ENCODE data around the gene ADAM12. TPM values are rescaled to one million over a fixed set of nuclear protein-coding genes. Genes with fewer than 3 reads are reported as not detected.

Gene ADAM12
- total and polyA plus RNA-seq, 7 donors: under 0.01 to 0.82 (median 0.46) TPM; not detected in 1

DNA sequence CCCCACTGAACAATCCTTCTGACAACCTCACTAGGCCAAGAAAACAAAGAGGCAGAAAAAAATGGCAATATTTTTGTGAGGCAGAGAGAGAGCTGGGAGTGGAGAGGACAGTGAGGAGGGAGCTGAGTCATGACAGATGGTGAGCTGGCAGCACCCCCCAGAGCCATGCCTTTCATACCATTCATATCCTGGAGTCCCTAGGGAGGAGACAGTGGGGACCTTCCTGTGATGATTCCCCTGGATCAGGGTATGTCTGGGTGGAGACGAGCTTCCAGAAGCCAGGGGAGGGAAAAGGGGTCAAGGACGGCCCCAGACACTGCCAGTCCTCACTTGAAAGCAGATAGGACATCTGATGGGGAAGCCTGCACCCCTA is 160.5 kb downstream of the ADAM12 start:
- 72 to 76% methylated on average over 2 of the region's 2 CpGs for WGBS, 2 donors
- DNase-seq: no peak
- no peaks in the 10 kb centered on the region for H3K36me3 ChIP-seq

DNA sequence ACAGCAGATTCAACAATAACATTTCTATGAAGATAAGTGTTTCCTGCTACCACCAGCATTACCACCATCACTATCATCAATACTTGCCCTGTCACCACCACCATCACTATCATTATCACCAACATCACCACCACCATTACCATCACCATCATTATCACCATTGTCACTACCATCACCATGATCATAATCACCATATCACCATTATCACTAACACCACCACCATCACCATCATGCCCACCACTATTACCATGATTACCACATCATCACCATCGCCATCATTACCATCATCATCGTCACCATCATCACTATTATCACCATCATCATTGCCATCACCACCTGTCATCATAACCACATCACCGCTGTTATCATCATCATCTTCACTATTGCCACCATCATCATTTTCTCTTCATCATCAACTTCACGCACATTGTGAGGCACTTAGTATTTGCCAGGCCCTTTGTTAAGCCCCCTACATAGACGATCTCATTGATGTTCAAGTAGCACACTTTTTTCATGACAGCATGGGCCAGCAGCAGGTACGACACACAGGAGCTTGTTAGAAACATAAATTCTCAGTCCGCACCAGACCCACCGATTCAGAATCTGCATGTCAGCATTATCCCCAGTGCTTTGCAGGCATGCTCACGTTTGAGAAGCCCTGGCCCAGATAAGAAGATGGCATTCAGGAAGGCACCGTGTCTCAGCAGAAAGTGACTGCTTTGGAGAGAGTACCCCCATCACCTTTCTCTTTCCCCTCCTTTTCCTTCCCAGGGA is 161.1 kb downstream of the ADAM12 start:
- Histone ChIP-seq H3K36me3 (no peaks in the 10 kb centered on the region), H3K4me3 (no peak overlapping the region), H3K9me3 (no peaks in the 10 kb centered on the region), H3K4me1 (no peaks in the 10 kb centered on the region), H3K27me3 (no peaks in the 10 kb centered on the region), H3K27ac (no peak overlapping the region)
- no peak for DNase-seq
- TF ChIP-seq EP300 (IDR thresholded peaks at IDR 0.05) (no peak), POLR2AphosphoS5 (IDR thresholded peaks at IDR 0.05) (no peak), POLR2A (IDR thresholded peaks at IDR 0.05) (no peak)
- TF ChIP-seq, protein P1, sequence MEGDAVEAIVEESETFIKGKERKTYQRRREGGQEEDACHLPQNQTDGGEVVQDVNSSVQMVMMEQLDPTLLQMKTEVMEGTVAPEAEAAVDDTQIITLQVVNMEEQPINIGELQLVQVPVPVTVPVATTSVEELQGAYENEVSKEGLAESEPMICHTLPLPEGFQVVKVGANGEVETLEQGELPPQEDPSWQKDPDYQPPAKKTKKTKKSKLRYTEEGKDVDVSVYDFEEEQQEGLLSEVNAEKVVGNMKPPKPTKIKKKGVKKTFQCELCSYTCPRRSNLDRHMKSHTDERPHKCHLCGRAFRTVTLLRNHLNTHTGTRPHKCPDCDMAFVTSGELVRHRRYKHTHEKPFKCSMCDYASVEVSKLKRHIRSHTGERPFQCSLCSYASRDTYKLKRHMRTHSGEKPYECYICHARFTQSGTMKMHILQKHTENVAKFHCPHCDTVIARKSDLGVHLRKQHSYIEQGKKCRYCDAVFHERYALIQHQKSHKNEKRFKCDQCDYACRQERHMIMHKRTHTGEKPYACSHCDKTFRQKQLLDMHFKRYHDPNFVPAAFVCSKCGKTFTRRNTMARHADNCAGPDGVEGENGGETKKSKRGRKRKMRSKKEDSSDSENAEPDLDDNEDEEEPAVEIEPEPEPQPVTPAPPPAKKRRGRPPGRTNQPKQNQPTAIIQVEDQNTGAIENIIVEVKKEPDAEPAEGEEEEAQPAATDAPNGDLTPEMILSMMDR (IDR thresholded peaks at IDR 0.05): no peak
- intact Hi-C loops (cut with DNase I): no loop called here
- 87 to 91% methylated on average over 10 of the region's 10 CpGs for WGBS, 2 donors

More for the DNA sequence above, 160.5 kb downstream of the ADAM12 start:
- H3K9me3 ChIP-seq: no peaks in the 10 kb centered on the region
- TF ChIP-seq POLR2AphosphoS5 (IDR thresholded peaks at IDR 0.05) (no peak), EP300 (IDR thresholded peaks at IDR 0.05) (no peak), POLR2A (IDR thresholded peaks at IDR 0.05) (no peak)
- TF ChIP-seq, protein P1 (IDR thresholded peaks at IDR 0.05): no peak
- no peak overlapping the region for H3K27ac ChIP-seq
- peaks cover 0 to 6% (median 0%) of the 10 kb centered on the region in 3 donors for H3K27me3 ChIP-seq
- intact Hi-C loops (cut with DNase I): no loop called here
- no peak overlapping the region for H3K4me3 ChIP-seq
- H3K4me1 ChIP-seq: no peaks in the 10 kb centered on the region

GRCh38 chr10:126226205-126226604 is 162.1 kb downstream of the ADAM12 start:
- intact Hi-C loops (cut with DNase I): no loop called here
- WGBS, 2 donors: 86% methylated on average over 9 of the region's 9 CpGs
- Histone ChIP-seq H3K27ac (no peak overlapping the region), H3K4me3 (no peak overlapping the region), H3K27me3 (no peaks in the 10 kb centered on the region), H3K36me3 (no peaks in the 10 kb centered on the region), H3K4me1 (no peaks in the 10 kb centered on the region), H3K9me3 (no peaks in the 10 kb centered on the region)
- no peak for TF ChIP-seq POLR2AphosphoS5 (IDR thresholded peaks at IDR 0.05)
- no peak for TF ChIP-seq EP300 (IDR thresholded peaks at IDR 0.05)
- TF ChIP-seq POLR2A (IDR thresholded peaks at IDR 0.05): no peak
- TF ChIP-seq, protein P1 (IDR thresholded peaks at IDR 0.05): no peak
- DNase-seq: no peak

GRCh38 chr10:126225672-126226008 is 162.6 kb downstream of the ADAM12 start:
- intact Hi-C loops (cut with DNase I): no loop called here
- H3K4me3 ChIP-seq: no peak overlapping the region
- TF ChIP-seq POLR2A (IDR thresholded peaks at IDR 0.05) (no peak), POLR2AphosphoS5 (IDR thresholded peaks at IDR 0.05) (no peak), EP300 (IDR thresholded peaks at IDR 0.05) (no peak)
- TF ChIP-seq, protein P1 (IDR thresholded peaks at IDR 0.05): no peak
- H3K27ac ChIP-seq: no peak overlapping the region
- no peaks in the 10 kb centered on the region for H3K27me3 ChIP-seq
- no peak for DNase-seq
- H3K4me1 ChIP-seq: no peaks in the 10 kb centered on the region
- H3K9me3 ChIP-seq: no peaks in the 10 kb centered on the region
- H3K36me3 ChIP-seq: no peaks in the 10 kb centered on the region
- WGBS, 2 donors: 64 to 70% methylated on average over 9 of the region's 9 CpGs

Data from sigmoid colon (tissue), 7 donors.